ENCODE data around the gene ZNF248. TPM values are rescaled to one million over a fixed set of nuclear protein-coding genes. Genes with fewer than 3 reads are reported as not detected.
"Not testable (repeated sequence)": the region's sequence is repeated elsewhere in the genome, so short reads cannot be mapped to it uniquely, and the experiment has no call there.

The ZNF248 gene
- total RNA-seq, 2 donors from 2014 or later = 4.2 to 5.5 TPM

- ATAC-seq (no peak), DNase-seq (no peak)
- no peaks in the 10 kb centered on the region for H3K4me1 Mint-ChIP-seq
- no peaks in the 10 kb centered on the region for H3K36me3 Mint-ChIP-seq (ENCODE audit: low read depth)
- H3K4me3 Mint-ChIP-seq = no peak overlapping the region
- H3K27me3 Mint-ChIP-seq = no peaks in the 10 kb centered on the region
- no peaks in the 10 kb centered on the region for H3K9me3 ChIP-seq (ENCODE audit: control insufficient read depth, low read length, poor library complexity, severe bottlenecking)
- H3K27ac Mint-ChIP-seq = no peak overlapping the region
Observed at GRCh38 chr10:37754538-37755323, 102.7 kb downstream of the ZNF248 start.

- DNase-seq (no peak), ATAC-seq (no peak)
- peaks cover 3% of the 10 kb centered on the region for H3K9me3 ChIP-seq (ENCODE audit: control insufficient read depth, low read length, poor library complexity, severe bottlenecking)
- no peaks in the 10 kb centered on the region for H3K36me3 Mint-ChIP-seq (ENCODE audit: low read depth)
- no peak overlapping the region for H3K27ac Mint-ChIP-seq
- H3K4me3 Mint-ChIP-seq = no peak overlapping the region
- no peaks in the 10 kb centered on the region for H3K4me1 Mint-ChIP-seq
- H3K27me3 Mint-ChIP-seq = no peaks in the 10 kb centered on the region
Observed at GRCh38 chr10:37752334-37752875, 105.0 kb downstream of the ZNF248 start.

- H3K36me3 Mint-ChIP-seq (ENCODE audit: low read depth) = no peaks in the 10 kb centered on the region
- DNase-seq (no peak), ATAC-seq (no peak)
- H3K27ac Mint-ChIP-seq = no peak overlapping the region
- H3K9me3 ChIP-seq (ENCODE audit: control insufficient read depth, low read length, poor library complexity, severe bottlenecking) = peaks cover 3% of the 10 kb centered on the region
- no peaks in the 10 kb centered on the region for H3K4me1 Mint-ChIP-seq
- no peak overlapping the region for H3K4me3 Mint-ChIP-seq
- no peaks in the 10 kb centered on the region for H3K27me3 Mint-ChIP-seq
Observed at GRCh38 chr10:37748170-37748569, 109.2 kb downstream of the ZNF248 start.

- ATAC-seq (no peak), DNase-seq (no peak)
- H3K27ac Mint-ChIP-seq = no peak overlapping the region
- no peaks in the 10 kb centered on the region for H3K27me3 Mint-ChIP-seq
- H3K4me1 Mint-ChIP-seq = no peaks in the 10 kb centered on the region
- no peak overlapping the region for H3K4me3 Mint-ChIP-seq
- peaks cover 3% of the 10 kb centered on the region for H3K9me3 ChIP-seq (ENCODE audit: control insufficient read depth, low read length, poor library complexity, severe bottlenecking)
- no peaks in the 10 kb centered on the region for H3K36me3 Mint-ChIP-seq (ENCODE audit: low read depth)
Observed at GRCh38 chr10:37747081-37747480, 110.3 kb downstream of the ZNF248 start.

GRCh38 chr10:37741831-37742230 lies 115.6 kb downstream of the ZNF248 start:
- DNase-seq (no peak), ATAC-seq (no peak)
- H3K9me3 ChIP-seq (ENCODE audit: control insufficient read depth, low read length, poor library complexity, severe bottlenecking) = no peaks in the 10 kb centered on the region
- H3K36me3 Mint-ChIP-seq (ENCODE audit: low read depth) = no peaks in the 10 kb centered on the region
- H3K27me3 Mint-ChIP-seq = no peaks in the 10 kb centered on the region
- H3K4me1 Mint-ChIP-seq = no peaks in the 10 kb centered on the region
- no peak overlapping the region for H3K27ac Mint-ChIP-seq
- no peak overlapping the region for H3K4me3 Mint-ChIP-seq

GRCh38 chr10:37739181-37739580 lies 118.2 kb downstream of the ZNF248 start:
- no peaks in the 10 kb centered on the region for H3K27me3 Mint-ChIP-seq
- no peak overlapping the region for H3K4me3 Mint-ChIP-seq
- H3K27ac Mint-ChIP-seq = no peak overlapping the region
- no peaks in the 10 kb centered on the region for H3K9me3 ChIP-seq (ENCODE audit: control insufficient read depth, low read length, poor library complexity, severe bottlenecking)
- H3K36me3 Mint-ChIP-seq (ENCODE audit: low read depth) = no peaks in the 10 kb centered on the region
- no peaks in the 10 kb centered on the region for H3K4me1 Mint-ChIP-seq
- no peak for DNase-seq
- ATAC-seq = no peak

GRCh38 chr10:37738241-37738640 lies 119.2 kb downstream of the ZNF248 start:
- H3K27me3 Mint-ChIP-seq, H3K4me1 Mint-ChIP-seq: not testable (repeated sequence)

GRCh38 chr10:37737336-37737735 lies 120.1 kb downstream of the ZNF248 start:
- no peaks in the 10 kb centered on the region for H3K9me3 ChIP-seq (ENCODE audit: control insufficient read depth, low read length, poor library complexity, severe bottlenecking)
- no peaks in the 10 kb centered on the region for H3K36me3 Mint-ChIP-seq (ENCODE audit: low read depth)
- no peaks in the 10 kb centered on the region for H3K4me1 Mint-ChIP-seq
- no peak for ATAC-seq
- H3K27me3 Mint-ChIP-seq = no peaks in the 10 kb centered on the region
- no peak overlapping the region for H3K4me3 Mint-ChIP-seq
- H3K27ac Mint-ChIP-seq = no peak overlapping the region
- no peak for DNase-seq

More at GRCh38 chr10:37738241-37738640, 119.2 kb downstream of the ZNF248 start:
- DNase-seq; ATAC-seq; H3K9me3 ChIP-seq (ENCODE audit: control insufficient read depth, low read length, poor library complexity, severe bottlenecking); H3K4me3 Mint-ChIP-seq; H3K36me3 Mint-ChIP-seq (ENCODE audit: low read depth); H3K27ac Mint-ChIP-seq: not testable (repeated sequence)

GRCh38 chr10:37736120-37736519 lies 121.3 kb downstream of the ZNF248 start:
- H3K27me3 Mint-ChIP-seq = no peaks in the 10 kb centered on the region
- no peaks in the 10 kb centered on the region for H3K36me3 Mint-ChIP-seq (ENCODE audit: low read depth)
- no peak overlapping the region for H3K27ac Mint-ChIP-seq
- DNase-seq (no peak), ATAC-seq (no peak)
- H3K9me3 ChIP-seq (ENCODE audit: control insufficient read depth, low read length, poor library complexity, severe bottlenecking) = no peaks in the 10 kb centered on the region
- H3K4me1 Mint-ChIP-seq = no peaks in the 10 kb centered on the region
- H3K4me3 Mint-ChIP-seq = no peak overlapping the region

- no peaks in the 10 kb centered on the region for H3K27me3 Mint-ChIP-seq
- DNase-seq (no peak), ATAC-seq (no peak)
- H3K9me3 ChIP-seq (ENCODE audit: control insufficient read depth, low read length, poor library complexity, severe bottlenecking) = no peaks in the 10 kb centered on the region
- no peaks in the 10 kb centered on the region for H3K36me3 Mint-ChIP-seq (ENCODE audit: low read depth)
- H3K4me1 Mint-ChIP-seq = no peaks in the 10 kb centered on the region
- no peak overlapping the region for H3K4me3 Mint-ChIP-seq
- H3K27ac Mint-ChIP-seq = no peak overlapping the region
Observed at GRCh38 chr10:37734971-37735370, 122.4 kb downstream of the ZNF248 start.

Other genes with a start within 250 kb of the ZNF248 start
- 1 to 10 TPM; 5.8 to 8.3 TPM for gene ZNF25, start 119.0 kb upstream of the ZNF248 start, total RNA-seq
- 10 to 100 TPM; 37.3 to 41.9 TPM for gene ZNF33A, start 153.1 kb upstream of the ZNF248 start, total RNA-seq
- gene ZNF37A, start 236.7 kb upstream of the ZNF248 start, total RNA-seq = 10 to 100 TPM; 18.7 to 21.5 TPM